IPS-18c (cell line): ENCODE measurements around the gene TMED4.
"Not testable (repeated sequence)": the region's sequence is repeated elsewhere in the genome, so short reads cannot be mapped to it uniquely, and the experiment has no call there.

Experiments
- H3K4me3 ChIP-seq: 2 replicates; pipeline ENCODE4 v1.7.0; 2013; ENCODE audit warnings: low read depth, mild to moderate bottlenecking, low read length, moderate library complexity; ENCODE audit not compliant: insufficient read depth
- H3K9me3 ChIP-seq: one replicate; pipeline ENCODE4 v1.6.1; 2013; ENCODE audit warnings: mild to moderate bottlenecking, low read length, moderate library complexity; ENCODE audit not compliant: control insufficient read depth, insufficient read depth

TMED4 gene

GRCh38 chr7:44561962-44562621, 19.9 kb downstream of the TMED4 start:
- Histone ChIP-seq H3K9me3 (no peaks in the 10 kb centered on the region), H3K4me3 (no peak overlapping the region)

- Histone ChIP-seq H3K9me3 (no peaks in the 10 kb centered on the region), H3K4me3 (no peak overlapping the region)
Observed at GRCh38 chr7:44561481-44561880, 20.6 kb downstream of the TMED4 start.

- no peaks in the 10 kb centered on the region for H3K9me3 ChIP-seq
- H3K4me3 ChIP-seq: no peak overlapping the region
Observed at GRCh38 chr7:44559485-44559884, 22.5 kb downstream of the TMED4 start.

- H3K9me3 ChIP-seq: no peaks in the 10 kb centered on the region
- no peak overlapping the region for H3K4me3 ChIP-seq
Observed at GRCh38 chr7:44557485-44557884, 24.5 kb downstream of the TMED4 start.

- Histone ChIP-seq H3K4me3 (no peak overlapping the region), H3K9me3 (no peaks in the 10 kb centered on the region)
Observed at GRCh38 chr7:44555350-44555749, 26.7 kb downstream of the TMED4 start.

- not testable (repeated sequence) for H3K4me3 ChIP-seq, H3K9me3 ChIP-seq
Observed at GRCh38 chr7:44552473-44553005, 29.5 kb downstream of the TMED4 start.

- no peaks in the 10 kb centered on the region for H3K9me3 ChIP-seq
- no peak overlapping the region for H3K4me3 ChIP-seq
Observed at GRCh38 chr7:44549457-44549856, 32.6 kb downstream of the TMED4 start.

GRCh38 chr7:44548893-44549292, 33.1 kb downstream of the TMED4 start:
- Histone ChIP-seq H3K9me3 (no peaks in the 10 kb centered on the region), H3K4me3 (no peak overlapping the region)

GRCh38 chr7:44547536-44548231, 34.3 kb downstream of the TMED4 start:
- H3K9me3 ChIP-seq: no peaks in the 10 kb centered on the region

GRCh38 chr7:44541876-44542610, 40.0 kb downstream of the TMED4 start:
- H3K4me3 ChIP-seq: no peak overlapping the region

More at GRCh38 chr7:44547536-44548231, 34.3 kb downstream of the TMED4 start:
- H3K4me3 ChIP-seq: no peak overlapping the region

GRCh38 chr7:44541028-44541869, 40.8 kb downstream of the TMED4 start, which contains the start of gene NPC1L1:
Gene NPC1L1, minus strand, starts transcription at chr7:44541330. Its CDS starts 71 bp downstream, at chr7:44541259.
- Histone ChIP-seq H3K4me3 (no peak within 1 kb of the TSS), H3K9me3 (no peaks in the 10 kb centered on the region)

More at GRCh38 chr7:44541876-44542610, 40.0 kb downstream of the TMED4 start:
- H3K9me3 ChIP-seq: no peaks in the 10 kb centered on the region

GRCh38 chr7:44540592-44541027, 41.4 kb downstream of the TMED4 start:
- no peak overlapping the region for H3K4me3 ChIP-seq
- no peaks in the 10 kb centered on the region for H3K9me3 ChIP-seq

GRCh38 chr7:44539669-44540506, 42.1 kb downstream of the TMED4 start:
- H3K4me3 ChIP-seq: no peak overlapping the region
- no peaks in the 10 kb centered on the region for H3K9me3 ChIP-seq

- H3K4me3 ChIP-seq: no peak overlapping the region
- H3K9me3 ChIP-seq: no peaks in the 10 kb centered on the region
Observed at GRCh38 chr7:44538798-44539668, 43.0 kb downstream of the TMED4 start.

- Histone ChIP-seq H3K9me3 (no peaks in the 10 kb centered on the region), H3K4me3 (no peak overlapping the region)
Observed at GRCh38 chr7:44538093-44538797, 43.8 kb downstream of the TMED4 start.
